GM19455 (cell line): Measurements from ENCODE around the gene SNAP91.
"Not testable (repeated sequence)": the region's sequence is repeated elsewhere in the genome, so short reads cannot be mapped to it uniquely, and the experiment has no call there.

Experiments used
- ATAC-seq: cut with Tn5 transposase; IDR thresholded peaks from one replicate; pipeline ENCODE4 v1.9.1; 2021; ENCODE audit not compliant: unreplicated experiment

The SNAP91 gene

GRCh38 chr6:83633609-83634008, 75.3 kb downstream of the SNAP91 start:
- no peak for ATAC-seq

- no peak for ATAC-seq
Measured at GRCh38 chr6:83633149-83633548, 75.8 kb downstream of the SNAP91 start.

- ATAC-seq = not testable (repeated sequence)
Measured at GRCh38 chr6:83629908-83630307, 79.0 kb downstream of the SNAP91 start.

GRCh38 chr6:83615025-83615999, 93.6 kb downstream of the SNAP91 start:
- ATAC-seq = no peak

GRCh38 chr6:83613378-83613777, 95.5 kb downstream of the SNAP91 start:
- no peak for ATAC-seq

GRCh38 chr6:83609248-83609647, 99.7 kb downstream of the SNAP91 start:
- ATAC-seq = no peak

GRCh38 chr6:83605517-83605916, 103.4 kb downstream of the SNAP91 start:
- ATAC-seq = no peak

- ATAC-seq = no peak
Measured at GRCh38 chr6:83603551-83603950, 105.3 kb downstream of the SNAP91 start.

GRCh38 chr6:83601119-83601518, 107.8 kb downstream of the SNAP91 start:
- no peak for ATAC-seq

GRCh38 chr6:83600459-83600858, 108.4 kb downstream of the SNAP91 start:
- no peak for ATAC-seq

- no peak for ATAC-seq
Measured at GRCh38 chr6:83597511-83597910, 111.4 kb downstream of the SNAP91 start.

GRCh38 chr6:83597051-83597450, 111.8 kb downstream of the SNAP91 start:
- ATAC-seq = no peak

- no peak for ATAC-seq
Measured at GRCh38 chr6:83594941-83595340, 114.0 kb downstream of the SNAP91 start.

- no peak for ATAC-seq
Measured at GRCh38 chr6:83593395-83593785, 115.5 kb downstream of the SNAP91 start.

GRCh38 chr6:83592770-83593394, 116.0 kb downstream of the SNAP91 start:
- peak; percentile 92 for ATAC-seq

GRCh38 chr6:83590416-83590815, 118.5 kb downstream of the SNAP91 start:
- no peak for ATAC-seq

GRCh38 chr6:83589076-83589475, 119.8 kb downstream of the SNAP91 start:
- no peak for ATAC-seq

GRCh38 chr6:83578057-83578456, 130.8 kb downstream of the SNAP91 start:
- ATAC-seq = no peak

- no peak for ATAC-seq
Measured at GRCh38 chr6:83574783-83575182, 134.1 kb downstream of the SNAP91 start.

- not testable (repeated sequence) for ATAC-seq
Measured at GRCh38 chr6:83571663-83572185, 137.2 kb downstream of the SNAP91 start.

GRCh38 chr6:83558975-83559374, 149.9 kb downstream of the SNAP91 start:
- ATAC-seq = no peak

- ATAC-seq = no peak
Measured at GRCh38 chr6:83556871-83557270, 152.0 kb downstream of the SNAP91 start.
